Activated CD4-positive, alpha-beta T cell treated with anti-CD3 and anti-CD28 coated beads for 48 hours (primary cell): ENCODE results near the gene VPS13A.

Experiments
- DNase-seq: peaks from one replicate; pipeline ENCODE4 v3.0.0-alpha.2; 2020

The VPS13A gene

GRCh38 chr9:77177143-77177893, at the start of gene VPS13A:
VPS13A (plus strand) TSS chr9:77177534; CDS start chr9:77177705, 171 bp downstream.
- DNase-seq: peak; percentile 97

- DNase-seq: no peak
Measured at GRCh38 chr9:77128125-77128789, 49.1 kb upstream of the VPS13A start.

GRCh38 chr9:77131399-77131798, 45.9 kb upstream of the VPS13A start:
- DNase-seq: no peak

GRCh38 chr9:77133011-77133410, 44.3 kb upstream of the VPS13A start:
- DNase-seq: no peak

GRCh38 chr9:77142366-77142765, 35.0 kb upstream of the VPS13A start:
- DNase-seq: no peak

- DNase-seq: no peak
Measured at GRCh38 chr9:77149879-77150278, 27.5 kb upstream of the VPS13A start.

GRCh38 chr9:77152289-77152688, 25.0 kb upstream of the VPS13A start:
- no peak for DNase-seq

- DNase-seq: no peak
Measured at GRCh38 chr9:77156646-77157371, 20.5 kb upstream of the VPS13A start.

- no peak for DNase-seq
Measured at GRCh38 chr9:77158772-77159513, 18.4 kb upstream of the VPS13A start.

GRCh38 chr9:77161191-77161590, 16.1 kb upstream of the VPS13A start:
- DNase-seq: no peak

- no peak for DNase-seq
Measured at GRCh38 chr9:77161966-77162365, 15.4 kb upstream of the VPS13A start.

GRCh38 chr9:77162366-77162765, 15.0 kb upstream of the VPS13A start:
- DNase-seq: no peak

- no peak for DNase-seq
Measured at GRCh38 chr9:77163884-77164283, 13.4 kb upstream of the VPS13A start.

GRCh38 chr9:77166193-77166592, 11.1 kb upstream of the VPS13A start:
- no peak for DNase-seq

- DNase-seq: no peak
Measured at GRCh38 chr9:77170991-77171699, 6.2 kb upstream of the VPS13A start.

GRCh38 chr9:77175151-77175550, 2.2 kb upstream of the VPS13A start:
- no peak for DNase-seq

- DNase-seq: no peak
Measured at GRCh38 chr9:77176106-77176505, 1.2 kb upstream of the VPS13A start.

- DNase-seq: no peak
Measured at GRCh38 chr9:77176686-77177142, 620 bp upstream of the VPS13A start.

GRCh38 chr9:77177894-77178794, 810 bp downstream of the VPS13A start:
- DNase-seq: peak; percentile 66

GRCh38 chr9:77180056-77180455, 2.7 kb downstream of the VPS13A start:
- no peak for DNase-seq

- DNase-seq: no peak
Measured at GRCh38 chr9:77183581-77183980, 6.2 kb downstream of the VPS13A start.
